Activated CD8-positive, alpha-beta memory T cell treated with anti-CD3 and anti-CD28 coated beads, Interleukin-2, amount 50 U/mL, for 24 hours (primary cell): ENCODE data around the gene LSP1.
"Not testable (repeated sequence)": the region's sequence is repeated elsewhere in the genome, so short reads cannot be mapped to it uniquely, and the experiment has no call there.

Source experiments
- DNase-seq: peaks from one replicate; pipeline ENCODE4 v3.0.0-alpha.2; 2020; ENCODE audit errors: extremely low read depth

LSP1 gene

DNA sequence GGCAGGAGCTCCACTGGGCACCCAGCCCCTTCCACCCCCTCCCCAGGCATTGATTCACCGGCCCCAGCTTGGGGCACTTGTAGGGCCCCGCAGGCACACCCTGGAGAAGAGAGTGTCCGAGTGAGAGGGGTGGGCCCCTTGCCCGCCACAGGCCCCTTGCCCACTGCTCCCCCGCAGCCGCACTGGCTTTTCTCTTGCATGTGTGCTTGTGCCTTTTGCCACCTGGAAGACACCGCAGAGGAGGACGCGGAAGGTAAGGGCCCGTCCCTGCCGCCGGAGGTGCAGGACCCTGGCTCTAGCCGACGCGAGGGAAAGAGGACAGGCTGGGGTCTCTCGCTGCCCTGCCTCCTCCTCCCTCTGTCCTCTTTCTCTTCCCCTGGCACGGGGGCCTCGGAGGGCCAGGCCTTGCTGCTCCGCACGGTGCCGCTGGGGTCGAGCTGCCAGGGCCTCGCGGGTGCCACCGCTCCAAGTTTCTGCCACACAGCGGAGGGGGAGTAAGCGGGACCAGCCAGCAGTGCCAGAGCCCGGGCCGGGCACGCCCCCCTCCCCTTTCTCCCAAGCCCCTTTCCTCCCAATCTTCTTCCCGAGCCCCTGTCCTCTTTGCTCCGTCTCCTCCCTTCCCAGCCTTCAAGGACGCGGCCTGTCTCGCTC is 76.1 kb downstream of the LSP1 start:
- no peak for DNase-seq

DNA sequence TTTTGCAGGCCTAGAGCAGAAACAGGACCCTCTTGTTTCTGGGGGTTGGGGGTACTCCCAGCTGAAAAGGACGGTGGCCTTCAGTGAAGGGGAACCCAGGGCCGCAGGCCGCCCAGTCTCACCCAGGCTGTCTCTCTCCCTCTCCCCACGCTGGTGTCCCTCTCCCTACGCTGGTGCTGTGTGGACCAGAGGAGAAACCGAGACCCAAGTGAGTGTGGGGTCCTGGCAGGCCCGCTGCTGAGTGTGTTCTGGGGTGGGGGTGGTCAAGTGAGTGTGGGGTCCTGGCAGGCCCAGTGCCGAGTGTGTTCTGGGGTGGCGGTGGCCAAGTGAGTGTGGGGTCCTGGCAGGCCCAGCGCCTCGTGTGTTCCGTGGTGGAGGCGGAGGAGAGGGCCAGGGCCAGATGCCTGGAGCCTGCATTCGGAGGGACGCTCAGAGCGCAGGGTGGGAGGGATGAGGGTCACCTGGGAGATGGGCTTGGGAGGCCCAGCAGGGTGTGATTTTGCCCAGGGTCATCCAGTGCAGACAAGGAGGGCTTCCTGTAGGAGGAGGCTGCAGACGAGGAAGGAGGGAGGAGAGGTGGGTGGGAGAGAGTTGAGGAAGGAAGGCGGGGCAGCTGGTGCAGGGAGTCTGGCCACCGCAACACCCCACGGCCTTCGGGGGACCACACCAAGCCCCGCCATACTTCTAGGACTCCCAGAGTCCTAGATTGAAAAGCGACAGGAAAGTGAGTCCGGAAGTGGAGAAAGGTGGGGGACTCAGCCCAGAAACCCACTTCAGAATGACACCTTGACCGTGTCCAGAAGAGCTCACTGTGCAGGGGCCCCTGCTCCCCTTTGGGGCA is 77.0 kb downstream of the LSP1 start:
- DNase-seq: no peak

DNA sequence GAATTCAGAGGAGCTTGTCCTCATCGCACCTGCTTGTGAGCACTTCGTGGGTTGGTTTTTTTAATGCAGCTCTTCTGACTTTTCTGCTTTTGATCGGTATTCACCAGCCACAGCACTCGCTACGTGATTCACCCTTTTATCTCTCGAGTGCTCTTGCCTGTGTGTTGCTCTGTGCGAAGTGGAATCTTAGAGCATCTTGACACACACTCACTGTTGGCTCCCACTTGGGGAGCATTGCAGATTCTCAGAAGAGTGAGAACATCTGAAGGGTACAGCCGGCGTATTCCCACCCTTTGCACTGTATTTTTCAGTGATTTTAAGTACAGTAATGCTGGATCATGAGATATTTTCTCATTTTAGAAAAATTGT is 77.6 kb downstream of the LSP1 start:
- no peak for DNase-seq

DNA sequence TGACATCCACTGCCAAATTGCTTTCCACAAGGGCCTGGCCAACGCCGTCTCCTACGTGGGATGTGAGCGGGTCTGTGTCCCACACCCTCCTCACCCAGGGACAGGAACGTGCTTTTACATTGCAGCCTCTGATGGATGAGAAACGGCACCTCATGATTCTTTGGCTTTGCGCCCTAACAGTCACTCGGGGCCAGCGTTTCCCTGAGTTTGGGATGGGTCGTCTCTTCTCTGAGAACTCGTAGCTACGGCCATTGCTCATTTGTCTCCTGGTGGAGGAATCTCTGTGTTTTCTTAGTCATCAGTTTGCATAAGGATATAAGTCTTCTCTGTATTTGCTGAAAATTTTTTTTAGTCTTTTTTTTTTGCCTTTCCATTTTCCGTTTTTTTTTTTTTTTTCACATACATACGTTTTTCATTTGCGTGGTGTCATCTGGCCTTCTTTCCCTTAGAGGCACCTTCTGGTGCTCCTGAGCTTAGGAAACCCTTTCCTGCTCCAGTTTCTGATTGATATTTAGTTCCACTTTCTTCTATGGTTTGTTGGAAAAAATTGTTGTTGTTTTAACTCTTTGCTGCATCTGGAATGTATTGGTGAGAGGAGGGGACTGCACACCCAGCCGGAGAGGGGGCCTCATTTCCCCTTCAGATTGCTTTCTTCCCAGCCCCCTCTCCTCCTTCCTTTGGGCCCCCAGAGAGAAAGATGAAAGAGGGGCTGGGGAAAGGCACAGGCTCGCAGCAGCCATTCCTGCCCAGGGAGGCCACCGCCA is 78.6 kb downstream of the LSP1 start:
- DNase-seq: no peak

GRCh38 chr11:1932105-1932480 is 79.2 kb downstream of the LSP1 start:
- no peak for DNase-seq

DNA sequence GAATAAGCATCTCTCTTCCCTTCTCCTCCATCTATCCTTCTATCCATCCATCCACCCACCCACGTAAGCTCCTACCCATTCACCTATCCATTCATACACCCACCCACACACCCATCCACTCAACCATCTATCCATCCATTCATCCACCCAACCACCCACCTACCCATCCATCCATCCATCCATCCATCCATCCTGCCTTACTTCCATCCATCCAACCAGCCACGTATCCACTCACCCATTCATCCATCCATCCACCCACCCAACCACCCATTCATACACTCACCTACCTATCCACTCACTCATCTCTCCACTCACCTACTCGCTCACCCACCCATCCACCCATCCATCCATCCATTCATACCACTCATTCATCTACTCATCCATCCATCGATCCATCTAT is 79.8 kb downstream of the LSP1 start:
- no peak for DNase-seq

DNA sequence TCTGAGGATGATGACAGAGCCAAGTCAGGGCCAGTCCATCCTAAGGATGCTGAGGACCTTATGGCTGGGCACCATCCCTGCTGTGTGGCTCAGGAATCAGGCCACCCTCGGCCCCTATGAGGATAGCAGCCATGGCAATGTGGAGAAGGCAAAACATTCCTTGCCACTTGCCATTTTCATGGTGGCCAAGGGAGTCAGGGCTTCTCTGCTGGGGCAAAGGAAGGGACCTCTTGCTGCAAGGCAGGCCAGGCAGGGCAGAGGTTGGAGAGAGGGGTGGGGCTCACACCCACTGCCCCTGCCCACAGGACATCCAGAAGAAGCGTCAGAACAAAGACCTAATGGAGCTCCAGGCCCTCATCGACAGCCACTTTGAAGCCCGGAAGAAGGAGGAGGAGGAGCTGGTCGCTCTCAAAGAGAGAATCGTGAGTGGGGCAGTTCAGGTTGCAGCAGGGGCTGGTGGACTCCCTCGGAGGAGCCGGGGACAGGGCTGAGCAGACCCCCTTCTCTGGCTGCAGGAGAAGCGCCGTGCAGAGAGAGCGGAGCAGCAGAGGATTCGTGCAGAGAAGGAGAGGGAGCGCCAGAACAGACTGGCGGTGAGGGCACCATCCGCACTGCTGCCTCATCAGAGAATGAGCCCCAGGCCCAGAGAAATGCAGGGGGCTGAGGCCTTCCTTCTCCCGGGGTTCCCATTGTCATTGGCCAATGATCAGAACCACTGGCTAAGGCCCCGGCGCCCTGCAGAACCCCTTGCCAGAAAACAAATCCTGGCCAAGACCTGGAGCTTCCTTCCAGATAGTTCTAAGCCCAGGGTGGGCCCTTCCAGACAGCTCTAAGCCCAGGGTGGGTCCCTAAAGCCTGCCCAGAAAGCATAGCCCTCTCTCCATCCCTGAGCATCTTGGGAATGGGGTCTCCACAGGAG is 80.8 kb downstream of the LSP1 start:
- no peak for DNase-seq

DNA sequence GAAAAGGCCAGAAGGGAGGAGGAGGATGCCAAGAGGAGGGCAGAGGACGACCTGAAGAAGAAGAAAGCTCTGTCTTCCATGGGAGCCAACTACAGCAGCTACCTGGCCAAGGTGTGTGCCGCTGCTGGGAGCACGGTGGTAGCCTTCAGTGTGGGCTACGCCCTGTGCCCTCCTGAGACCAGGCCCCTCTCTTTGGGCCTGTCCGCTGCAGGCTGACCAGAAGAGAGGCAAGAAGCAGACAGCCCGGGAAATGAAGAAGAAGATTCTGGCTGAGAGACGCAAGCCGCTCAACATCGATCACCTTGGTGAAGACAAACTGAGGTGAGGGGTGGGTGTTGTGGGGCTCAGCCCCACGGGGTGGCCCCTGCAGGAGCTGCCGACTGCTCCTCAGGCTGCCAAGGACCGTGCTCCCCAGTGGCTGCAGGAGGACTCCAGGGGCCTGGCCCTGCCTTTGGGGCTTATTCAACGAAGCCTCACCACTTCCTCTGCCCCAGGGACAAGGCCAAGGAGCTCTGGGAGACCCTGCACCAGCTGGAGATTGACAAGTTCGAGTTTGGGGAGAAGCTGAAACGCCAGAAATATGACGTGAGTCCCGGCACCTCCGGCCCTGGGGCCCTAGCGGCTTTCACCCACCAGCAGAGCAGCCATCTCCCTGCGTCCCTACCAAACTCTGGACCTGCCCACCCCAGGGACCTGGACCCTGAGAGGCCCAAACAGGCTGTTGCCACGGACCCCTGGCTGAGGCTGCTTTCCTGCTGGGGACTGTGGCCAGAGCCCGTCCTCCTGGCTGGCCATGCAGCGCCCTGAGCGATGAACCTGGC is 81.7 kb downstream of the LSP1 start:
- DNase-seq: no peak

DNA sequence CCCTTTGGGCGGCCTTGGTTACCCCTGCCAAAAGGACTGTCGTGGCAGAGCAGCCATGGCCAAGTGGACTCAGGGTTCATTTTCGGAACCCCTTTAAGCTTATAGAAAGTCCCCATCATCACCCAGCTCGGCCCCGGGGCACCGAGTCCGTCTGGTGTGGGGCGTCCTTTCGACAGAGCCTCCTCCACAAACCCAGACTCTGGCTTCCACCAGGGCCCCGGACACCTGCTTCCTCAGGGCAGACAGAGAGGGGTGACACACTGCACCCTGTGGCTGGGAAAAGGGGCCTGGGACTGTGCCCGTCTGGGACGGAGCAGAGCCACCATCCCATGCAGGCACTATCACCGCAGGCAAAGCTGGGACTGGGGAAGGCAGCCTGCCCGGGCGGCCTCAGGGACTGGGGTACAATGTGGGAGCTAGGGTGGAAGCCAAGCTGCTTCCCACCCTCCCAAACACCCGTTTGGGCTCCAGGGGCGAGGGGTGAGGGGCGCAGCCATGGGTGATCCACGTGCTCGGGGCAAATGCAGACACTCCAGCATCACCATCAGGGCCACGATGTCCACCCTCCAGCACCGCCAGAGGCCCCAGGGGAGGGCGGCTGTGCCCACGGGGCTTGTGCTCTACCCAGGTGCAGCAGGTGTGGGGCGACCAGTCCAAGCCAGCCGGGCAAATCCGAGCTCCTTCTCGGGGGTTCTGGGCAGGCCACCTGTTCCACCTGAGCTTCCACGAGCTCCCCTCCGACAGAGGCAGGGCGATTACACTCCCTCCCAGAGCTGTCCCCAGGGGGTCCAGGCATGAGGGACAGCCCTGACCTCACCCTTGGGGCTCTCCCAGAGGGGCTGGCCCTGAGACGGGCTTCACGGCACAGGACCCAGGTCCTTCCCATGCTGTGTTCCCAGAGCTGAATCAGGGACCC is 82.5 kb downstream of the LSP1 start:
- no peak for DNase-seq

GRCh38 chr11:1936072-1936780 is 83.3 kb downstream of the LSP1 start:
- no peak for DNase-seq

- DNase-seq: no peak
Observed at GRCh38 chr11:1936781-1937615, 84.1 kb downstream of the LSP1 start.

- no peak for DNase-seq
Observed at GRCh38 chr11:1937616-1938342, 84.9 kb downstream of the LSP1 start.

DNA sequence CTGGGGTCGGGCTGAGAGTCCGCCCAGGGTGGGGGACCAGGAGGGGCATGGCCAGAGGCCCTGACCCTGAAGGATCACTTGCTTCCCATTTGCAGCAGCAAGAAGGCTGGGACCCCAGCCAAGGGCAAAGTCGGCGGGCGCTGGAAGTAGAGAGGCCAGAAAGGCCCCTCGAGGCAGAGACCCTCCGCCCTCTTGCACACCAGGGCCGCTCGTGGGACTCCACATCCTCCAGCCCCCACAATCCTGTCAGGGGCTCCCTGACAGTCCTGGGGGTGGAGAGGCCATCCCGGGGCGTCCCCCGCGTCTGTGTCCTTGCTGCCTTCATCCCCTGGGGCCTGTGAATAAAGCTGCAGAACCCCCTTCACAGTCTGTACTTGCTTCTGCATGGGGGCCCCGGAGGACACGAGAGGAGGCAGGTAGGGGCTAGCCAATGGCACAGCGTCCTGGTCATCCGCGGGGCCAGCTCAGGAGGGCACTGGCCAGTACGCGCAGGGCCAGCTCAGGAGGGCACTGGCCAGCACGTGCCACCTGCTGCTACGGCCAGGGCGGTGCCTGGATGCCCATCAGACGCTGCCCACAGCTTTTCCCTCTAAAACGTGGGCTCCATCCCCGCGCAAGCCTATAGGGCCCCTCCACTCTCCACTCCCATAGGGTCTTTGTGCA is 85.6 kb downstream of the LSP1 start:
- DNase-seq: no peak

DNA sequence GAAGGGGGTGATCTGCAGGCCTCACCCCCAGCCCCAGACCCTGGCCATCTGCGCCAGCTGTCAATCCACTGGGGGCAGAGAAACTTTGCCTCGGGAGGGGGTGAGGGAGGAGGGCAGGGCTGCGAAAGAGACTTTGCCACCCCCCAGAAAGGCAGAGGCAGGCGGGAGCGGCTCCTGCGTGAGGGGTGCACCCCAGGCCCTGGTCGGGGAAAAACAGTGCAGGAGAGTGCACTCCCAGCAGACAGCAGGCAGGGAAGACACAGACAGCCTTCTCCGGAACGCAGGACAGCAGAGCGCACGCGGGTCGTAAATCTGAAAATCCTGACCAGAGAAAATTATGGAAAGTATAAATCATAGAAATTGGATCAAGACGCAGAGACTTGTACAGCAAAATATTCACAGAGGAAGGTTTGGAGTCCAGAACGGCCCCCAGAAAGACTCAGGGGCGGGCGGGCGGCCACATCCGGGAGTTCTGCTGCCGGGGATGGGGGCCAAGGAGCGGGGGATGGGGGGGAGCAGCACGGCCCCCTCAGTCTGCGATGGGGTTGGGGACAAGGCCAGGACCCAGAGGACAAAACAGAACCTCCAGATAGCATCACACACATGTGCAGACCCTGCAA is 86.2 kb downstream of the LSP1 start:
- no peak for DNase-seq

DNA sequence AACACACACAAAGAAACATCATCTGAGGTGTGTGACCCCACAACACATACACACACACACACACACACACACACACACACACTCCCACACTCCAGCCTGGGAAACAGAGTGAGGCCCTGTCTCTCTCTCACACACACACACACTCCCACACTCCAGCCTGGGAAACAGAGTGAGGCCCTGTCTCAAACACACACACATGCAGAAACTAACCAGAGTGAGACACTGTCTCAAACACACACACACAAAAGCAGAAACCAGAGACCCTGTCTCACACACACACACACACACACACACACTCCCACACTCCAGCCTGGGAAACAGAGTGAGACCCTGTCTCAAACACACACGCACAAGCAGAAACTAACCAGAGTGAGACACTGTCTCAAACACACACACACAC is 86.9 kb downstream of the LSP1 start:
- not testable (repeated sequence) for DNase-seq
